SK-N-SH treated with all-trans-retinoic acid at 6 μM for 48 hours (cell line): Measurements from ENCODE around the gene NFYC.

Experiments used
- ATAC-seq: fragments of 200-7000 bp; cut with Tn5 transposase; 3 replicates; pipeline ENCODE4 v1.9.1; 2020; ENCODE audit warnings: mild to moderate bottlenecking, moderate library complexity
- ARNTL ChIP-seq: fragments of 450-650 bp; formaldehyde crosslinking; IDR thresholded peaks from 2 replicates; pipeline ENCODE4 v1.5.0; 2020; ENCODE audit warnings: low read depth, mild to moderate bottlenecking, moderate library complexity, borderline replicate concordance
- CSDC2 ChIP-seq: fragments of 250-450 bp; sonication (Bioruptor Pico); IDR thresholded peaks from 2 replicates; pipeline ENCODE4 v1.5.0; 2020; ENCODE audit warnings: mild to moderate bottlenecking, moderate library complexity
- GLIS3 ChIP-seq: fragments of 250-450 bp; sonication (Bioruptor Pico); IDR thresholded peaks from 2 replicates; pipeline ENCODE4 v1.5.0; 2020; ENCODE audit warnings: mild to moderate bottlenecking, moderate library complexity
- ISL1 ChIP-seq: fragments of 250-450 bp; sonication (Bioruptor Pico); IDR thresholded peaks from 2 replicates; pipeline ENCODE4 v2.1.2; 2022; ENCODE audit warnings: mild to moderate bottlenecking, moderate library complexity
- OSR1 ChIP-seq: fragments of 250-450 bp; sonication (Bioruptor Pico); IDR thresholded peaks from 2 replicates; pipeline ENCODE4 v1.8.0; 2022; ENCODE audit warnings: moderate library complexity, mild to moderate bottlenecking, inconsistent platforms
- RARB ChIP-seq: fragments of 250-450 bp; sonication (Bioruptor Pico); IDR thresholded peaks from 2 replicates; pipeline ENCODE4 v1.8.0; 2021; ENCODE audit warnings: mild to moderate bottlenecking, moderate library complexity
- SNAI2 ChIP-seq: fragments of 250-450 bp; sonication (Bioruptor Pico); IDR thresholded peaks from 2 replicates; pipeline ENCODE4 v1.5.0; 2020; ENCODE audit warnings: mild to moderate bottlenecking, moderate library complexity
- TCF4 ChIP-seq: fragments of 250-450 bp; sonication (Bioruptor Pico); IDR thresholded peaks from 2 replicates; pipeline ENCODE4 v1.8.0; 2021; ENCODE audit warnings: mild to moderate bottlenecking, moderate library complexity, borderline replicate concordance
- TOX ChIP-seq: fragments of 250-450 bp; sonication (Bioruptor Pico); IDR thresholded peaks from 2 replicates; pipeline ENCODE4 v1.8.0; 2021; ENCODE audit warnings: mild to moderate bottlenecking, moderate library complexity, borderline replicate concordance
- ZC3H10 ChIP-seq: fragments of 250-450 bp; sonication (Bioruptor Pico); IDR thresholded peaks from 2 replicates; pipeline ENCODE4 v1.5.1; 2021; ENCODE audit warnings: mild to moderate bottlenecking, moderate library complexity
- ZFP3 ChIP-seq: fragments of 250-450 bp; sonication (Bioruptor Pico); IDR thresholded peaks from 2 replicates; pipeline ENCODE4 v1.5.0; 2020; ENCODE audit warnings: mild to moderate bottlenecking, moderate library complexity
- ZNF565 ChIP-seq: fragments of 450-650 bp; formaldehyde crosslinking; conservative IDR thresholded peaks from 2 replicates; pipeline ENCODE4 v1.5.0; 2020; ENCODE audit warnings: low read depth, mild to moderate bottlenecking, moderate library complexity
- ZNF70 ChIP-seq: fragments of 450-650 bp; formaldehyde crosslinking; IDR thresholded peaks from 2 replicates; pipeline ENCODE4 v1.5.0; 2020; ENCODE audit warnings: mild to moderate bottlenecking, moderate library complexity
- ZNF8 ChIP-seq: fragments of 450-650 bp; formaldehyde crosslinking; IDR thresholded peaks from 2 replicates; pipeline ENCODE4 v1.5.0; 2020; ENCODE audit warnings: mild to moderate bottlenecking, moderate library complexity
- TF ChIP-seq, protein P1 (sequence below): fragments of 250-450 bp; sonication (Bioruptor Pico); IDR thresholded peaks from 2 replicates; pipeline ENCODE4 v1.5.1; 2021; ENCODE audit warnings: mild to moderate bottlenecking, moderate library complexity
- TF ChIP-seq, protein P2 (sequence below): fragments of 250-450 bp; sonication (Bioruptor Pico); IDR thresholded peaks from 2 replicates; pipeline ENCODE4 v1.5.1; 2020; ENCODE audit warnings: low read depth, mild to moderate bottlenecking, moderate library complexity
- TF ChIP-seq, protein P3 (sequence below): fragments of 250-450 bp; sonication (Bioruptor Pico); IDR thresholded peaks from 2 replicates; pipeline ENCODE4 v1.8.0; 2020; ENCODE audit warnings: mild to moderate bottlenecking, moderate library complexity, borderline replicate concordance
- TF ChIP-seq, protein P4 (sequence below): fragments of 250-450 bp; sonication (Bioruptor Pico); IDR thresholded peaks from 2 replicates; pipeline ENCODE4 v1.5.0; 2020; ENCODE audit warnings: mild to moderate bottlenecking, moderate library complexity

The NFYC gene

DNA sequence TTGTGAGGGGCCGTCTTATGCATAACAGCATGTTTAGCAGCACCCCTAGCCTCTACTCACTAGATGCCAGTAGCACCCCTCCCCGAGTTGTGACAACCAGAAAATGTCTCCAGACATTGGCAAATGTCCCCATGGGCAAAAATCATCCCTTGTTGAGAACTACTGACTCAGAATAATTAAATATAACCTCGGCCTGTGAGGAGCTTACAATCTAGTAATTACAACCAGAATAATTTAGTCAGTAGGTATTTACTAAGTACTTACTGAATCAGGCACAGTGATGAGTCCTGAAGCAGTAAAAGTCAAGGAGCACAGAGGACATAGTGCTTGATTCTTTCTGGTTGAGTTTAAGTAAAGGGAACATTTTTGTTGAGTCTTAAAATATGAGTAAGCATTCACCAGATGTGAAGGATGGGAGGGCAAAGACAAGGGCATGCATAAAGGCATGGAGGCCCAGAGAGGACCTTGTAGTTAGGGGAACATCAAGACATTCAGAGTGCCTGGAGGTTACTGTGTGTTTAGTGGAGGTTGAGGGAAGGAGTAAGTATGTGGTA lies 48.0 kb downstream of the NFYC start (continued):
- TF ChIP-seq OSR1 (CRISPR knock-in tag) (no peak), TOX (CRISPR knock-in tag) (no peak), ZFP3 (no peak), ZNF565 (CRISPR knock-in tag) (no peak), CSDC2 (CRISPR knock-in tag) (no peak), ARNTL (no peak), ISL1 (CRISPR knock-in tag) (no peak)
- TF ChIP-seq, protein P1, sequence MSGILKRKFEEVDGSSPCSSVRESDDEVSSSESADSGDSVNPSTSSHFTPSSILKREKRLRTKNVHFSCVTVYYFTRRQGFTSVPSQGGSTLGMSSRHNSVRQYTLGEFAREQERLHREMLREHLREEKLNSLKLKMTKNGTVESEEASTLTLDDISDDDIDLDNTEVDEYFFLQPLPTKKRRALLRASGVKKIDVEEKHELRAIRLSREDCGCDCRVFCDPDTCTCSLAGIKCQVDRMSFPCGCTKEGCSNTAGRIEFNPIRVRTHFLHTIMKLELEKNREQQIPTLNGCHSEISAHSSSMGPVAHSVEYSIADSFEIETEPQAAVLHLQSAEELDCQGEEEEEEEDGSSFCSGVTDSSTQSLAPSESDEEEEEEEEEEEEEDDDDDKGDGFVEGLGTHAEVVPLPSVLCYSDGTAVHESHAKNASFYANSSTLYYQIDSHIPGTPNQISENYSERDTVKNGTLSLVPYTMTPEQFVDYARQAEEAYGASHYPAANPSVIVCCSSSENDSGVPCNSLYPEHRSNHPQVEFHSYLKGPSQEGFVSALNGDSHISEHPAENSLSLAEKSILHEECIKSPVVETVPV = no peak

DNA sequence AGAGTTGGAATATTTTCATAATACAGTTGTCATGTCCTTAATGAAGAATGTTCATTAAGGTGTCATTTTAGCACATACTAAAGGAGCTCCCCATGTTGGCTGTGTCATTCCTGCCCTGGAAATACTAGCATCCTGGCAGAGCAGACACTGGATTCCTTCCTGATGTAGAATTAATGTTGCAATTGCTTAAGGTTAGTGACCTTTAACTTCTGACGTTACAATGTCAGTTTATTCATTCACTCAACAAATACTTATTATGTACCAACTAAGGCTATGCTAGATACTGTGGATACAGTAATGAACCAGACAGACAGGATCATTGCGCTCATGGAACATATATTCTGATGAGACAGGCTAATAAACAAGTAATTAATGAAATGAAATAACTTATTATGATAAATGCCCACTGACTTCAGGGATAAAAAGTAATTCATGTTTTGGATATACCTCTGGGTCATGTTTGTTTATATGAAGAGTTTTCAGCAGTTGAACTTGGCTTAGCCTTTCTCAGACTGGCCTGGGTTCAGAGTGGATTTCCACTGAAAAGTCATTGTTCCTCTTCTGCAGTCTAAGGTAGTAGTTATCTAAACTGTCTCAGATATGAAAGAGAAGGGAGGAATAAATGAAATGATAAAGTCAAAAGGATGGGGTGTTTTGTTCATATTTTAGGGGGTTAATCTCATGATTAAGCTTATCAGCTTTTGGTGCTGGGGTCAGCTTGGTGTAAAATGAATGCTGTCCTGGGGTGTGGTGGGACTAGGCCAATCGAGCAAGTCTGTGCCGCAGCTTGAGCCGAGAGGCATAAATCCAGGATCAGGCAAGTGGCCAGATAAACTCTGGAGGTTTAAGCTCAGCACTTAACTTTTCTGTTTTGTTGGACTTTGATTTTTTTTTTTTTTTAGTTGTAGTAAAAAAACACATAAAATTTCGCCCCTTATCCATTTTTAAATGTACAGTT lies 48.8 kb downstream of the NFYC start:
- no peak for ATAC-seq
- TF ChIP-seq, protein P1 = no peak
- no peak for TF ChIP-seq TCF4 (CRISPR knock-in tag)
- TF ChIP-seq ZNF8 = no peak
- TF ChIP-seq ARNTL = no peak
- TF ChIP-seq, protein P2, sequence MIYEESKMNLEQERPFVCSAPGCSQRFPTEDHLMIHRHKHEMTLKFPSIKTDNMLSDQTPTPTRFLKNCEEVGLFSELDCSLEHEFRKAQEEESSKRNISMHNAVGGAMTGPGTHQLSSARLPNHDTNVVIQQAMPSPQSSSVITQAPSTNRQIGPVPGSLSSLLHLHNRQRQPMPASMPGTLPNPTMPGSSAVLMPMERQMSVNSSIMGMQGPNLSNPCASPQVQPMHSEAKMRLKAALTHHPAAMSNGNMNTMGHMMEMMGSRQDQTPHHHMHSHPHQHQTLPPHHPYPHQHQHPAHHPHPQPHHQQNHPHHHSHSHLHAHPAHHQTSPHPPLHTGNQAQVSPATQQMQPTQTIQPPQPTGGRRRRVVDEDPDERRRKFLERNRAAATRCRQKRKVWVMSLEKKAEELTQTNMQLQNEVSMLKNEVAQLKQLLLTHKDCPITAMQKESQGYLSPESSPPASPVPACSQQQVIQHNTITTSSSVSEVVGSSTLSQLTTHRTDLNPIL (CRISPR knock-in tag) = no peak
- no peak for TF ChIP-seq OSR1 (CRISPR knock-in tag)
- no peak for TF ChIP-seq ZNF565 (CRISPR knock-in tag)
- no peak for TF ChIP-seq GLIS3 (CRISPR knock-in tag)
- TF ChIP-seq CSDC2 (CRISPR knock-in tag) = no peak
- no peak for TF ChIP-seq ZC3H10 (CRISPR knock-in tag)
- no peak for TF ChIP-seq ZNF70 (CRISPR knock-in tag)
- TF ChIP-seq ZFP3 = no peak
- no peak for TF ChIP-seq RARB (CRISPR knock-in tag)
- TF ChIP-seq, protein P3, sequence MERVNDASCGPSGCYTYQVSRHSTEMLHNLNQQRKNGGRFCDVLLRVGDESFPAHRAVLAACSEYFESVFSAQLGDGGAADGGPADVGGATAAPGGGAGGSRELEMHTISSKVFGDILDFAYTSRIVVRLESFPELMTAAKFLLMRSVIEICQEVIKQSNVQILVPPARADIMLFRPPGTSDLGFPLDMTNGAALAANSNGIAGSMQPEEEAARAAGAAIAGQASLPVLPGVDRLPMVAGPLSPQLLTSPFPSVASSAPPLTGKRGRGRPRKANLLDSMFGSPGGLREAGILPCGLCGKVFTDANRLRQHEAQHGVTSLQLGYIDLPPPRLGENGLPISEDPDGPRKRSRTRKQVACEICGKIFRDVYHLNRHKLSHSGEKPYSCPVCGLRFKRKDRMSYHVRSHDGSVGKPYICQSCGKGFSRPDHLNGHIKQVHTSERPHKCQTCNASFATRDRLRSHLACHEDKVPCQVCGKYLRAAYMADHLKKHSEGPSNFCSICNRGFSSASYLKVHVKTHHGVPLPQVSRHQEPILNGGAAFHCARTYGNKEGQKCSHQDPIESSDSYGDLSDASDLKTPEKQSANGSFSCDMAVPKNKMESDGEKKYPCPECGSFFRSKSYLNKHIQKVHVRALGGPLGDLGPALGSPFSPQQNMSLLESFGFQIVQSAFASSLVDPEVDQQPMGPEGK (CRISPR knock-in tag) = no peak
- TF ChIP-seq ISL1 (CRISPR knock-in tag) = no peak
- TF ChIP-seq, protein P4, sequence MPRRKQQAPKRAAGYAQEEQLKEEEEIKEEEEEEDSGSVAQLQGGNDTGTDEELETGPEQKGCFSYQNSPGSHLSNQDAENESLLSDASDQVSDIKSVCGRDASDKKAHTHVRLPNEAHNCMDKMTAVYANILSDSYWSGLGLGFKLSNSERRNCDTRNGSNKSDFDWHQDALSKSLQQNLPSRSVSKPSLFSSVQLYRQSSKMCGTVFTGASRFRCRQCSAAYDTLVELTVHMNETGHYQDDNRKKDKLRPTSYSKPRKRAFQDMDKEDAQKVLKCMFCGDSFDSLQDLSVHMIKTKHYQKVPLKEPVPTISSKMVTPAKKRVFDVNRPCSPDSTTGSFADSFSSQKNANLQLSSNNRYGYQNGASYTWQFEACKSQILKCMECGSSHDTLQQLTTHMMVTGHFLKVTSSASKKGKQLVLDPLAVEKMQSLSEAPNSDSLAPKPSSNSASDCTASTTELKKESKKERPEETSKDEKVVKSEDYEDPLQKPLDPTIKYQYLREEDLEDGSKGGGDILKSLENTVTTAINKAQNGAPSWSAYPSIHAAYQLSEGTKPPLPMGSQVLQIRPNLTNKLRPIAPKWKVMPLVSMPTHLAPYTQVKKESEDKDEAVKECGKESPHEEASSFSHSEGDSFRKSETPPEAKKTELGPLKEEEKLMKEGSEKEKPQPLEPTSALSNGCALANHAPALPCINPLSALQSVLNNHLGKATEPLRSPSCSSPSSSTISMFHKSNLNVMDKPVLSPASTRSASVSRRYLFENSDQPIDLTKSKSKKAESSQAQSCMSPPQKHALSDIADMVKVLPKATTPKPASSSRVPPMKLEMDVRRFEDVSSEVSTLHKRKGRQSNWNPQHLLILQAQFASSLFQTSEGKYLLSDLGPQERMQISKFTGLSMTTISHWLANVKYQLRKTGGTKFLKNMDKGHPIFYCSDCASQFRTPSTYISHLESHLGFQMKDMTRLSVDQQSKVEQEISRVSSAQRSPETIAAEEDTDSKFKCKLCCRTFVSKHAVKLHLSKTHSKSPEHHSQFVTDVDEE = no peak
- TF ChIP-seq TOX (CRISPR knock-in tag) = no peak
- TF ChIP-seq, all 23 proteins: peak for 0

DNA sequence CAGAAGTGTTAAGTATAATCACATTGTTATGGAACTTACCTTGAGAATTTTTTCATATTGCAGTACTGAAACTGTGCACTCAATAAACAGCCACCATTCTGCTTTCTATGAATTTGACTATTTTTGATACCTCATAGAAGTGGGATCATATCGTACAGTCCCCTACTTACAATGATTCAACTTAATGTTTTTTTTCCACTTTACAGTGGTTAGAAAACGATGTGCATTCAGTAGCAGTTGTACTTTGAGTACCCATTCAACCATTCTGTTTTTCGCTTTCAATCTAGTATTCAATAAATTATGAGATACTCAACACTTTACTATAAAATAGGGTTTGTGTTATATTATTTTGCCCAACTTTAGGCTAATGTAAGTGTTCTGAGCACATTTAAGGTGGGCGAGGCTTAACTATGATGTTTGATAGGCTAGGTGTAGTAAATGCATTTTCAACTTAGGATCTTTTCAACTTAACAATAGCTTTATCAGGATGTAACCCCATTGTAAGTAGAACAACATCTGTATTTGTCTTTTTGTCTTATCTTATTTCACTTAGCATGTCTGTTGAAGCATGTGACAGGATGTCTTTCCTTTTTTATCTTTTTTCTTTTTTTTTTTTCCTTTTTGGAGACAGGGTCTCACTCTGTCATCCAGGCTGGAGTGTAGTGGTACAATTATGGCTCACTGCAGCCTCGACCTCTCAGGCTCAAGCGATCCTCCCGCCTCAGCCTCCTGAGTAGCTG lies 49.7 kb downstream of the NFYC start:
- TF ChIP-seq ZNF565 (CRISPR knock-in tag) (no peak), ZNF8 (no peak), SNAI2 (CRISPR knock-in tag) (no peak), RARB (CRISPR knock-in tag) (no peak)
- TF ChIP-seq, protein P4 = no peak
- TF ChIP-seq, protein P1 = no peak
- TF ChIP-seq, all 23 proteins: peak for 0
- no peak for ATAC-seq
